ENCODE data around the gene OTUD1.

GRCh38 chr10:23435378-23435777 is 3.5 kb upstream of the OTUD1 start:
- TF ChIP-seq CTCF (IDR thresholded peaks at IDR 0.05), result no peak
- TF ChIP-seq POLR2A (IDR thresholded peaks at IDR 0.05), result no peak

Measured in testis (tissue), 2 donors.